NCI-H446 treated with DMSO at 0.1 percent for 48 hours (cell line): ENCODE measurements around the gene KLK1.
"Not testable (repeated sequence)": the region's sequence is repeated elsewhere in the genome, so short reads cannot be mapped to it uniquely, and the experiment has no call there.

Source experiments
- DNase-seq: peaks from one replicate; lab custom pipeline; 2025; lab: John Stamatoyannopoulos, UW

Gene KLK1

GRCh38 chr19:50814883-50815282, 8.7 kb downstream of the KLK1 start:
- no peak for DNase-seq

DNA sequence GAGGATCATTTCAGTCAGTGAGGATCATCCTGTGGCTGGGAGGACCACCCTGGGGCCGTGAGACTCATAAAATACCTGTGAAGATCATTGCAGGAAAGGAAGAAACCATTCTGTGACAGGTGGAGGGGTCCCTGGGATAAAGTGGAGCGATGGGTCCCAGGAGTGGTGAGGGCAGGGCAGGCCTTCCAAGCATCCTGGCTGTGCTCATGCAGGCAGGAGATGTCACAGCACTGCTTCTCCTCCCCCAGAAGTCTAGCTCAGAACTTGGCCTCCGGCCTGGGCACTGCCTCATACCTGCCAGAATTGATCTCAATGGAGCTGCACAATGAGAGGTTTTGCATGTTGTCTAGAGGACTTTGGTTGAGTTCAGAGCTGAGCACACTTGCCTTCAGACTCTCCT, 11.1 kb downstream of the KLK1 start:
- no peak for DNase-seq

- DNase-seq, result not testable (repeated sequence)
Observed at GRCh38 chr19:50811622-50812238, 11.9 kb downstream of the KLK1 start.

GRCh38 chr19:50808856-50809255, 14.7 kb downstream of the KLK1 start:
- DNase-seq, result no peak

- DNase-seq, result peak; percentile 98
Observed at GRCh38 chr19:50804420-50805272, 18.9 kb downstream of the KLK1 start.

DNA sequence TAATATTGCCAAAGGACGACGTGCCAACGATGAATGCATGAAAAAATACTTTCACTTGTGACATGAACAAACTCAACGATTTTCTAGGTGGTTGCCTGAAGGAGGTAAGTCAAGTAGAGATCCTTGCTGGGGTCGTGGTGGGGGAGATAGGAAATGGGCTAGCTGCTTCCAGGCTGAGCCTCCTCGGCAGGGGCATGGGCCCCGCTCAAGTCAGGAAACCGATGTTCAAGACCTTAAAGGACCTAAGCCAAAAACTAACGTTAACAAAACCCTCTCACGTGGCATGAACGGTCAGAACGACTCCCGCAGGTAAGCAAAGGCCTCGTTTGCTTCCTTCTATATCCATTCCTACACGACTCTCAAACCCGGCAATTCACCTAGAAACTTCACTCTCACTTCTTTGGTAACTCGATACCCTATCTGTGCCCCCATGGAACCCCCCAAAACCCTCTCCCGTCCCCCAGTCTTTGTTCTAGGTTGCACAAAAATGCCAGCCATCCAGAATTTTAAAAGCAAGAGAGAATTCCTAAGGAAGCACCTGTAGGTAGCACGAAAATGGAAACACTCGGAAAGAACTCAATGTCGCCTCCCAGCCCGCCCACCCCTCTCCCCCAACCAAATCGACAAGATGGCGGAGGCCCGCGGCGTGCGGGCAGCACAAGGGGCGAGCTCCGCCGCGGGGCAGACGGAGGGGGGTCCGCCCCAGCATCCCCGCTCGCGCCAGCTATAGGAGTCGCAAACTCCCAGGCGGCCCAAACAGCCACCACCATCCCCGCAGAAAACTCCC, 19.8 kb downstream of the KLK1 start:
- peak; percentile 60 for DNase-seq

DNA sequence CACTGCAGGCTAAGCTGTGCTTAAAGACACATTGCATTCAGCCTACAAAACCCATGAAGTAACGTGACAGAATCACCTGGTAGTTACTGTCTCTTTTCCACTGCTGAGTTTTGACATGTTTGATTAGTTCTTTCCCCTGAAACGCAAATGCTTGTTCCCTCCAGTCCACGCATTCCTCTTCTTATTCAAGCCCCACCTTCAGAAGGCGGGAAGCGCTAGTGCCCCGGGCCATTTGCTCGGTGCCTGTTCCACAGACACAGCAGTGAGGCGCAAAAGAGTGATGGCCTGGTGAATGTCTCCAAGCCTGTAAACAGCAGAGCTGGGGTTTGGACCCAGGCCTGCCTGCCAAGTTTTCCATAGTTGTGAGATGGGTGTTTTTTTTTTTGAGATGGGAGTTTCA, 22.5 kb downstream of the KLK1 start:
- no peak for DNase-seq

- no peak for DNase-seq
Observed at GRCh38 chr19:50799547-50799851, 24.1 kb downstream of the KLK1 start.

DNA sequence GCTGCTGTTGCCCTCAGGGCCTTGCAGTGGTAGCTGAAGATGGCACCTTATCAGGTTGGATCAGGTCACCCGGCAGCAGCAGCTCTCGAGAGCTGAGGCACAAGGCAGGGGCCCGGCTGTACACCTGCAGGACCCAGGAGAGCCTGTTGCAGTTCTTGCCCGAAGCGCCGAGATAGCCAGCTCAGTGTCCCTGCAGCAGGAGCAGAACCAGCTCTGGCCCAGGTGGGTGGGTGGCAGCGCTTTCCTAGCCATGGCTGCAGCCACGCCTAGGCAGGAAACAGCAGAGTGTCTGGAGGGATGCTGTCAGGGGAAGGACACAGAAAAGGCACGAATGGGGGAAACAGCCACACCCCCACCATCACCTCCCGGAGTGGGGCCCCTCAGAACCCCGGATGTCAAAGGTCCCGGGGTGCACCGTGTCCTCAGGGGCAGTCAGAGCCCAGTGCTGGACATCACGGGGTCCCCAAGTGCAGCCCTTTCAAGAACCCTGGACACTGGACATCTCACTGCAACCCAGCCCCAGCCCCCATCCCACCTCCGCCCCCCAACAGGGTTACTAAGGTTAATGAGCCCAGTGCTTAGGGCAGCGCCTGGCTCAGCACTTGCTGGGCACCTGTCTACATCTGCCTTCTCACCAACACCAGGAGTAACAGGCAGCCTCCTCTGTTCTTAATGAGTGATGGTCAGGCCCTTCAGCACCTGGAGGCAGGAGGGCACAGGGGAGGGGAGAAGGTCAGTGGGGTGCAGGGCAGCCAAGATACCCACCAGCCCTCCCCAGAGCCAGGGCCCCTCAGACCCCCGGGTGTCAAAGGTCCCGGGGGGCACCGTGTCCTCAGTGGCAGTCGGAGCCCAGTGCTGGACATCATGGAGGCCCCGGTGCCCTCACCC, 24.7 kb downstream of the KLK1 start:
- no peak for DNase-seq

DNA sequence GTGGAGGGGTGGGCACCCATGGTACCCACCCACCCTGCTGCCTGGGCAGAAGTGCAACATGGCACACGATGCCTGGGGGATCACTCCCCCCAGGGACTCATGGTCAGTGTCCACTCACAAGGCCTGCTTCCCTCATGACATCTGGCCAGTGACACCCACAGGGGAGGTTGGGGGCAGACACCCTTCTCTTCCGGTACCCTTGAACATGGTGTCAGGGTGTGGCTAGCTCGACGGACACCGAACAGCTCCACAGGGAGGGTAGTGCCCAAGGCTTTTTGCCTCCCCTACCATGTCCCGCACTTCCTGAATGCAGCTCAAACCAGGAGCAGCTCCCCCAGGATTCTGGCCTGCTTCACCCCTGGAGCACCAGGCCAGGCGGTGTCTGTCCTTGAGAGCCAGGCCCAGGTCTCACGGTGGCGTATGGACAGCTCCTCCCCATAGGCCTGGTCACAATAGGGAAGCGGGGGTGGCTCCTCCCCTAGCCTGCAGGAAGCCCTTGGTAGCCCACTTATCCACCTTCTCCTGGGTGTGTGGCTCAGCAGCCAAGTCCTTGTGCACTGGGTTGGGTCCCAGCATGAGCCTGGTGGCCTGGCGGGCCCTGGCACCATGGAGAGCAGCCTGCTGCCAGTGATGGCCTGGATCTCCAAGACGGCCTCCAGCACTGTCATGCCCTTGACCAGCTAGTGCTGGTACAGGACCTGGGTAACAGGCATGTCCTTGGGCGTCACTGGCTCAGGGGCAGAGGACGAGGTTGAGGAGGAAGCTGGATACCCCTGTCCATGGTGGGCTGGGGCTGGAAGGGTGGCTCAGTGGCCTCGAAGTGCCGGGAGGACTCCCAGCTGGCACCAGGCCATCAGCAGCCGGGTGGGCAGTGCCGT, 25.6 kb downstream of the KLK1 start:
- no peak for DNase-seq

- no peak for DNase-seq
Observed at GRCh38 chr19:50797429-50797780, 26.2 kb downstream of the KLK1 start.

DNA sequence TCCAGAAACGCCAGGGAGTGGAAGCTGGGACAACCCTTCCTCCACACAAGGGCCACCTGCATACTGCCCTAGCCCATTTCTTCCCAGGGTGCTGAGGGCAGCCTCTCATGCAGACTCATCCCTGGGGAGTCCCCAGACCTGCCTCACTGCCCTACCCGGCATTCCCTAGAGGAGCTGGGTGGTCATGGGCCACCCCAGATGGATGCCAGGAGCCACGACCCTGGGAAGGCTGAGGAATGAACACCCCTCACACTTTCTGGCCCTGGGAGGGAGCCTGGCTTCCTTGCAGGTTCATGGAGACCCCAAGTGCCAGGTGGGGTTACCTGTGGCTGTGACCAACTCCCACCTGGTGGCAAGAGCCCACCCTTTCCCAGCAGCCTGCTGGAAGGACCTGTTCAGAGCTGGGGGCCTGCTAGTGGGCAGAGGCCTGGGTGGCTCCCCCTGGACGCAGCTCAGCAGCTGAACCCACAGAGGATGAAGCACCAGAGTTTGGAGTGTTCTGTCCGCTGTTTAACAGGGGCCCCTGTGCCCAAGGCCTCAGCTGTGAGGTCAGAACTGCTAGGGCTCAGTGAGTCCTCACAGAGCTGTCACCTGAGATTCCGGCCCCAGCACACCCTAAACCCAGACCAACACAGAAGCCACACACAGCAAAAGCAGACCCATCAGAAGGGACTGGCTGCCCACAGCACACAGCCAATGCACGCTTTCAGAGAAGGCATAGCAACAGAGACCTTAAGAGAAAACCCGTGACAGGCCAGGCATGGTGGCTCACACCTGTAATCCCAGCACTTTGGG, 26.8 kb downstream of the KLK1 start:
- DNase-seq, result no peak

GRCh38 chr19:50796128-50796633, 27.4 kb downstream of the KLK1 start:
- DNase-seq, result no peak

- DNase-seq, result no peak
Observed at GRCh38 chr19:50795664-50796073, 27.9 kb downstream of the KLK1 start.

DNA sequence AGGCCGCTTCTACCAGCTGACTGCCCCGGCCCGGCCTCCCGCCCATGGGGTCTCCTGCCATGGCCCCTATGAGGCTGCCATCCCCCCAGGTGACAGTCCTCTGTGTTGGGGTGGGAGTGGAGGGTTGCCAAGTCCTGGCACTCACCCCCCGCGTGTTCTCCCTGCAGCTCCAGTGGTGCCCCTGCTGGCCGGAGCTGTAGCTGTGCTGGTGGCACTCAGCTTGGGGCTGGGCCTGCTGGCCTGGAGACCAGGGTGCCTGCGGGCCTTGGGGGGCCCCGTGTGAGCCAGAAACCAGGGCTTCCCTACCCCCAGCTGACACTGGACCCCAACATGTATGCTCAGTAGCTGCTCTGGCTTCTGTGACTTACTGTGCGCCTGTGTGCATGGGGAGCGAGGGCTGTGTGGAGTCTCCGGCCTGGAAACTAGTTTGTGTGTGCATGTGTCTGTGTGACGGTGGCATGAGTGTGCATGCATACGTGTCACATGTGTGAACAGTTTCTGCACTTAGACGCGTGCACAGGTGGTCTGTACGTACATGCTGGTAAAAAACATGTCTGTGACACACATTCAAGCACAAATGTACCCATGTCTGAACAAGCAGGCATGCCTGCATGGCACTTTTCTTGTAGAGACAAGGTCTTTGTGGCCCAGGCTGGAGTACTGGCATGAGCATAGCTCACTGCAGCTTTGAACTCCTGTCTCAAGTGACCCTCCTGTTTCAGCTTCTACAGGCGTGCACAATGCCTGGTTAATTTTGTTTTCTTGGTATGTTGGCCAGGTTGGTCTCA, 28.5 kb downstream of the KLK1 start:
- no peak for DNase-seq

DNA sequence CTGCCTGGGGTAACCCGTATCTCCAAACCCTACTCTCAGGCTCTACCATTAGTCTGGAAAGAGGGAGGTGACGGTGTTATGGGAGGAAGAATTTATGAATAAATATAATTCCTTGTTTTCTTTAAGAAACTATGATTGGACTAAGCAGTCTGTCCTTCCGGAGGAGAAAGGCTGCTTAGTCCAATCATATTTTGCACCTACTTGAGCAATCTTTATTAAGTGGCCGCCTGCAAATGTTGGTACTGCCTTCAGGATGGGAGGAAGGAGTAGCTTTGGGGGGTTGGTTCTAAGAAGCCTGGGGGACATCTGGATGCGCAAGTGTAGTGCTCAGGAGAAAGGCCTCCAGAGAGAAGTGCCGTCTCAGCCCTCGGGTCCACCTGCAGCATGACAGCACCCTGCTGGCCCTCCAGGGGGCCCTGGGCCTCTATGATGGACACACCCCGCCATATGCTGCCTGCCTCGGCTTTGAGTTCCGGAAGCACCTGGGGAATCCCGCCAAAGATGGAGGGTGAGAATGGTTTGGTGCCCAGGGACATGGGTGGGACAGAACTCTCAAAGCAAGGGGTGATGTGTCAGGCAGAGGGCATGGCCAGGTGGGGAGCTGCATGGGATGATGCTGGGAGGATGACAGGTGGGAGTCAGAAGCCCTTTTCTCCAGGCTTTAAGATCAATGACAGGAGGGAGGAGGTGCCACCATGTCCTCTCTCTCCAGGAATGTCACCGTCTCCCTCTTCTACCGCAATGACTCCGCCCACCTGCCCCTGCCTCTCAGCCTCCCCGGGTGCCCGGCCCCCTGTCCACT, 29.3 kb downstream of the KLK1 start:
- no peak for DNase-seq

DNA sequence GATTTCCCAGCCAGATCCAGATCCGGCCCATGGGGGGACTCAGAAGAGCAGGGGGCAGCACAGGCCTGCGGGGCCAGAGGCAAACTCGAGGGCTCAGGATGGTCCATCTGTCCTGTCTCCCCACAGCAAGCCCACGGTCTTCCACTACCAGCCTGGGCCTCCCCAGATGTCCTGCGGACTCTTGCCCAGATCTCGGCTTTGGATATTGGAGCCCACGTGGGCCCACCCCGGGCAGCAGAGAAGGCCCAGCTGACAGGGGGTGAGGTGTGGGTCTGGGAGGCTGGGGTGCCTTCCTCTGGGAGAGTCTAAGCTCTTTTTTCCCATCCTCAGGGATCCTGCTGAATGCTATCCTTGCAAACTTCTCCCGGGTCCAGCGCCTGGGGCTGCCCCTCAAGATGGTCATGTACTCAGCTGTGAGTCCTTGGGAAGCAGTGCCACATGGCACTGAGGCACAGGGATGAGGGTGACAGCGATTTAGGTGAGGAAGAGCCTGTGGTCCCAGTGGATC, 30.0 kb downstream of the KLK1 start:
- no peak for DNase-seq
